Keratinocyte (primary cell): Measurements from ENCODE around the gene SULT2B1.

Source experiments
- CTCF ChIP-seq, 3 experiments: IDR thresholded peaks in 1 of 3; conservative IDR thresholded peaks in 1 of 3; optimal IDR thresholded peaks in 1 of 3; 2 replicates in 2 of 3; 3 replicates in 1 of 3; pipeline versions ENCODE3 to v1.5.1; 2011; ENCODE audit warnings: low read length in 3 of 3, mild to moderate bottlenecking in 3 of 3, moderate library complexity in 2 of 3, control low read depth in 1 of 3, inconsistent platforms in 1 of 3; ENCODE audit not compliant: insufficient read depth in 2 of 3; ENCODE audit errors: extremely low read depth in 1 of 3
- EZH2 ChIP-seq: IDR thresholded peaks from one replicate; pipeline ENCODE4 v1.6.1; 2012; ENCODE audit warnings: inconsistent platforms, mild to moderate bottlenecking, low read length, moderate library complexity

- no peak for TF ChIP-seq CTCF (optimal IDR thresholded peaks at IDR 0.05 in 1 of 3, IDR thresholded peaks at IDR 0.05 in 1 of 3, conservative IDR thresholded peaks at IDR 0.05 in 1 of 3; ENCODE audit: extremely low read depth in 1 of 3, insufficient read depth in 2 of 3, low read length in 3 of 3)
- no peak for TF ChIP-seq EZH2
These were observed 87.8 kb downstream of the SULT2B1 start for GRCh38 chr19:48639483-48640375.
